ENCODE measurements around the gene NR1D2.

NR1D2 gene

DNA sequence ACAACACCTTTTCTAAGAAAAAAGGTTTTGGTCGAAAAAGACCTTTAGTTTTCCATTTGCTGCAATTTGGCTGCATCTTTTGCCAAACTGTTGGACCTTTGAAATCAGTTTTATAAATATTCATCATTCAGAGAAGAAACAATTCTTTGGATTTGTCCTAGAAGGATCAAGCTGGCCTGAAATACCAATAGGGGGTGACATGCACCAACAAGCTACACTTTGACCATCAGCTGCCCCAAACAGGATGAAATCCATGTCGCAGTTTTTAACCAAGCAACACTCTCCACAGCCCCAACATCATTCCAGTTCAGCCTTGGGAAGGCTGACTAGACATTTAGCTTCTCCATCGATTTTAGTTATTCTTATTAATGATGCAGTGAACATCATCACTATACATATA lies 18.4 kb upstream of the NR1D2 start:
- Histone ChIP-seq H3K27ac (ENCODE audit: low read depth in 2 of 2, low read length in 2 of 2) (no peak overlapping the region), H3K27me3 (ENCODE audit: control insufficient read depth in 2 of 2, insufficient read depth in 2 of 2, low read length in 2 of 2) (no peaks in the 10 kb centered on the region), H3K36me3 (ENCODE audit: control insufficient read depth in 2 of 2, insufficient read depth in 2 of 2, low read length in 2 of 2) (peaks cover 0 to 4% of the 10 kb centered on the region in 2 donors), H3K4me3 (ENCODE audit: low read length in 2 of 2) (no peak overlapping the region), H3K9me3 (ENCODE audit: control insufficient read depth in 2 of 2, low read length in 2 of 2) (no peaks in the 10 kb centered on the region), H3K9ac (ENCODE audit: low read depth in 1 of 2, low read length in 2 of 2) (no peak overlapping the region), H3K4me1 (ENCODE audit: control insufficient read depth in 2 of 2, insufficient read depth in 2 of 2, low read length in 2 of 2) (peaks cover 0 to 3% of the 10 kb centered on the region in 2 donors)

DNA sequence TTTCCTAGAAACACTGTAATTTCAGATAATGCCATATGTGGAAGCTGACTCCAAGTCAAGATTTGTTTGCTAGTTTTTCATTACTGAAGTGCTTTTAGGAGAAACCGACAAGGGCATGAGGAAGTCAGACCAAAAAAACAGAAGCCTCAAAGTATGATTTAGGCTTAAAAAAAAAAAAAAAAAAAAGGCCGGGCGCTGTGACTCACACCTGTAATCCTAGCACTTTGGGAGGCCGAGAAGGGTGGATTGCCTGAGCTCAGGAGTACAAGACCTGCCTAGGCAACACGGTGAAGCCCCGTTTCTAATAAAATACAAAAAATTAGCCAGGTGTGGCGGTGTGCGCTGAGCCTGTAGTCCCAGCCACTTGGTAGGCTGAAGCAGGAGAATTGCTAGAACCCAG lies 16.6 kb upstream of the NR1D2 start:
- H3K9me3 ChIP-seq (ENCODE audit: control insufficient read depth in 2 of 2, low read length in 2 of 2): no peaks in the 10 kb centered on the region
- no peak overlapping the region for H3K27ac ChIP-seq (ENCODE audit: low read depth in 2 of 2, low read length in 2 of 2)
- H3K36me3 ChIP-seq (ENCODE audit: control insufficient read depth in 2 of 2, insufficient read depth in 2 of 2, low read length in 2 of 2): no peaks in the 10 kb centered on the region
- H3K4me1 ChIP-seq (ENCODE audit: control insufficient read depth in 2 of 2, insufficient read depth in 2 of 2, low read length in 2 of 2): peaks cover 0 to 3% of the 10 kb centered on the region in 2 donors
- no peaks in the 10 kb centered on the region for H3K27me3 ChIP-seq (ENCODE audit: control insufficient read depth in 2 of 2, insufficient read depth in 2 of 2, low read length in 2 of 2)
- H3K9ac ChIP-seq (ENCODE audit: low read depth in 1 of 2, low read length in 2 of 2): no peak overlapping the region
- no peak overlapping the region for H3K4me3 ChIP-seq (ENCODE audit: low read length in 2 of 2)

DNA sequence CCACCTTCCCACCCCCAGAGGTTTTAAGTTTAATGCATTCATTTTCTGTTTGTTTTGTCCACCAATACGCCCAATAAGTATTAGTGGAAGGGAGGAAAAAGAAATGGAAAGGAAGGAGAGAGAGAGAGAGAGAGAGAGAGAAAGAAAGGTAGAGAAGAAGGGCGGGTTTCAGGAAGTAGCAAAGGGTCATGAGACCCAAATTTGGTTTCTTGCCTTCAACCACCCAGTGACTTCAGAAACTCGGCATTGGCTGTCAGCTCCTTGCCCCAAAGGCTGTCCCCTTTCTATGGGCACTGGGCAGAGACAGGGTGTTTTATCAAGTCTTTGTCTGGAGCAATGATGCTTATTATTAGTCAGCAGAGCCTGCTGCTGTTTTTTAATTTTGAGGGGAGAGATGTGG lies 13.5 kb upstream of the NR1D2 start:
- Histone ChIP-seq H3K36me3 (ENCODE audit: control insufficient read depth in 2 of 2, insufficient read depth in 2 of 2, low read length in 2 of 2) (no peaks in the 10 kb centered on the region), H3K27me3 (ENCODE audit: control insufficient read depth in 2 of 2, insufficient read depth in 2 of 2, low read length in 2 of 2) (no peaks in the 10 kb centered on the region), H3K9me3 (ENCODE audit: control insufficient read depth in 2 of 2, low read length in 2 of 2) (no peaks in the 10 kb centered on the region), H3K4me1 (ENCODE audit: control insufficient read depth in 2 of 2, insufficient read depth in 2 of 2, low read length in 2 of 2) (peaks cover 0 to 3% of the 10 kb centered on the region in 2 donors), H3K27ac (ENCODE audit: low read depth in 2 of 2, low read length in 2 of 2) (no peak overlapping the region), H3K9ac (ENCODE audit: low read depth in 1 of 2, low read length in 2 of 2) (no peak overlapping the region), H3K4me3 (ENCODE audit: low read length in 2 of 2) (no peak overlapping the region)

DNA sequence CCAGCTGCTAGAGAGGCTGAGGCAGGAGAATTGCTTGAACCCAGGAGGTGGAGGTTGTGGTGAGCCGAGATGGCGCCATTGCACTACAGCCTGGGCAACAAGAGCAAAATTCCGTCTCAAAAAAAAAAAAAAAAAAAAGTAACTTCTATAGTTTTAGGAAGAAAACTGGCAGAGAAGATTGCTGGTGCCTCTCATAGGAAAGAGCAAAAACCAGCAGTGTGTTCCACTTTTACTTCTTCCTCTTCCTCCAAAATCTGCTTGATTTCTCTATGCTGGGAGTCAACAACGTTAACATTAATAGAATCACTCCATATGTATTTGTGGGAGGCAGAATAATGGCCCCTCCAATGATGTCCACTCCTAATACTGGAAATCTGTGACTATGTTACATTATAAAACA lies 12.5 kb upstream of the NR1D2 start:
- no peaks in the 10 kb centered on the region for H3K27me3 ChIP-seq (ENCODE audit: control insufficient read depth in 2 of 2, insufficient read depth in 2 of 2, low read length in 2 of 2)
- H3K36me3 ChIP-seq (ENCODE audit: control insufficient read depth in 2 of 2, insufficient read depth in 2 of 2, low read length in 2 of 2): no peaks in the 10 kb centered on the region
- peaks cover 0 to 3% of the 10 kb centered on the region in 2 donors for H3K4me1 ChIP-seq (ENCODE audit: control insufficient read depth in 2 of 2, insufficient read depth in 2 of 2, low read length in 2 of 2)
- H3K27ac ChIP-seq (ENCODE audit: low read depth in 2 of 2, low read length in 2 of 2): no peak overlapping the region
- H3K9ac ChIP-seq (ENCODE audit: low read depth in 1 of 2, low read length in 2 of 2): no peak overlapping the region
- H3K9me3 ChIP-seq (ENCODE audit: control insufficient read depth in 2 of 2, low read length in 2 of 2): no peaks in the 10 kb centered on the region
- H3K4me3 ChIP-seq (ENCODE audit: low read length in 2 of 2): no peak overlapping the region

DNA sequence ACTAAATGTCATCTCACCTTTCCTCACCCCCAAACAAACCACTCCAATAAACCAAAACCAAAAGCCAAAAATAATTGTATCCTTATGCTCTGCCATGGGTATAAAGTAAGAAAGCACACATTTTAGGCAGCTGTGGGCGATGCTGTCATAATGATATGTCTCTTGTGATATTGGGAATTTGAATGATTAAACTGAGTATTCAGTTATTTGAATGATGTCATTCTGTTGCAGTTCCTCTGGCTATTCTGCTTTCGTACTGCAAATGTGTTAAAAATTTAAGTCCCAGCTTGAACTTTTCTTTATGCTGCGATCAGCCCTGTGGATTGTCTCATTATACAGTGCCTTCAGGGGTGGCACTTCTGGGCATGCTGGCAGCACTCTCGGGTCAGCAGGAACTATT lies 10.8 kb upstream of the NR1D2 start:
- no peaks in the 10 kb centered on the region for H3K4me1 ChIP-seq (ENCODE audit: control insufficient read depth in 2 of 2, insufficient read depth in 2 of 2, low read length in 2 of 2)
- H3K9me3 ChIP-seq (ENCODE audit: control insufficient read depth in 2 of 2, low read length in 2 of 2): no peaks in the 10 kb centered on the region
- no peak overlapping the region for H3K27ac ChIP-seq (ENCODE audit: low read depth in 2 of 2, low read length in 2 of 2)
- H3K9ac ChIP-seq (ENCODE audit: low read depth in 1 of 2, low read length in 2 of 2): no peak overlapping the region
- H3K36me3 ChIP-seq (ENCODE audit: control insufficient read depth in 2 of 2, insufficient read depth in 2 of 2, low read length in 2 of 2): no peaks in the 10 kb centered on the region
- H3K27me3 ChIP-seq (ENCODE audit: control insufficient read depth in 2 of 2, insufficient read depth in 2 of 2, low read length in 2 of 2): no peaks in the 10 kb centered on the region
- H3K4me3 ChIP-seq (ENCODE audit: low read length in 2 of 2): no peak overlapping the region

DNA sequence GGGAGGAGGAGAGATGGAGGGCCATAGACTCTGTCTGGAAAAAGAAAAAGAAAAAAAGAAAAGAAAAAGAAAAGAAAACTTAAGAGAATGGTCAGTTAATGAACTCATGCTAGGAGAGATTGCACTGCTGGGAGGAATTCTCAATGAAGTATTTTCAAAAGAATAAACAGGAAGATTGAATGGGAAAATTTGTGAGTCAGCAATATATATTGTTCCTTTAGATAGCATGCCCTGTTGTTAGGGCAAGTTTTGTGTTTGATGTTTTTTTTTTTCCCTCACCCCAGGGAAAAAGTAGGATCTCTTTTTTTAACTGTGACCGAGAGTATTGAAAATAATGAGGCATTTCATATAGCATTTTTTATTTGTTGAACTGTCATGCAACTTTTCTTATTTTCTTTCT lies 7.8 kb upstream of the NR1D2 start:
- H3K9me3 ChIP-seq (ENCODE audit: control insufficient read depth in 2 of 2, low read length in 2 of 2): no peaks in the 10 kb centered on the region
- H3K27ac ChIP-seq (ENCODE audit: low read depth in 2 of 2, low read length in 2 of 2): no peak overlapping the region
- no peaks in the 10 kb centered on the region for H3K27me3 ChIP-seq (ENCODE audit: control insufficient read depth in 2 of 2, insufficient read depth in 2 of 2, low read length in 2 of 2)
- no peaks in the 10 kb centered on the region for H3K36me3 ChIP-seq (ENCODE audit: control insufficient read depth in 2 of 2, insufficient read depth in 2 of 2, low read length in 2 of 2)
- H3K4me1 ChIP-seq (ENCODE audit: control insufficient read depth in 2 of 2, insufficient read depth in 2 of 2, low read length in 2 of 2): no peaks in the 10 kb centered on the region
- H3K9ac ChIP-seq (ENCODE audit: low read depth in 1 of 2, low read length in 2 of 2): no peak overlapping the region
- H3K4me3 ChIP-seq (ENCODE audit: low read length in 2 of 2): no peak overlapping the region

DNA sequence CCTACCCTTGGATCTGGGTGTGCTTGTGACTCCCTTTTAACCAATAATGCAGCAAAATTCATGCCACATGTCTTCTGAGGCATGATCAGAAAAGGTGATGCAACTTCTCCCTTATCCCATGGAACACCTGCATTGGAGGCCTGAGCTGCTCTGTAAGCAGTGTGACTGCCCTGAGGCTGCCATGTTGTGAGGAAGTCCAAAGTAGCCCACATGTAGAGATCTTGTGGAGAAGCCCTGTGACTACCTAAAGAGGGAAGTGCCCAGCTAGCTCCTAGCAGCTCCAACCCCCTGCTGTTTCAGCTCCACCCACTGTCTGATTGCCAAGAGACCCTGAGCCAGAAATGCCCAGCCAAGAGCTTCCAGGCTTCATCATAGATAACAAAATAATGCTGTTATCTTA lies 6.4 kb upstream of the NR1D2 start:
- H3K4me3 ChIP-seq (ENCODE audit: low read length in 2 of 2): no peak overlapping the region

DNA sequence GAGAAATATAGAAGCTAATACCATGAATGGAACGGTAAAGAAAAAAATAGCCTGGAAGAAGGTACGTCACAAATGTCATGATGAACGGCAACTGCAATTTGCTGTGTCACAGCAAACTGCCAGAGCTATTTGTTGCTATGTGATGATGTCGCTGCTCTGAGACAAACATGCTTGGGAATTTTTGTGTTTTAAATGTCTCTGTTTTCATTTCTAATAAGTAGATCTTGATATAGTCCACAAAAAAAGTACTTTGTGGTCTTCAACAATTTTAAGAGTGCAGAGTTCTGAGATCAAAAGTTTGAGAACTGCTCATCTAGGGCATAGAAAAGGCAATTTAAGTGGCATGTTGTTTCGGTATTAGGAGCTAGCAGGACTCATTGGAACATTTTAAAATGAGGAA lies 4.3 kb upstream of the NR1D2 start:
- Histone ChIP-seq H3K9ac (ENCODE audit: low read depth in 1 of 2, low read length in 2 of 2) (no peak overlapping the region), H3K4me3 (ENCODE audit: low read length in 2 of 2) (no peak overlapping the region), H3K4me1 (ENCODE audit: control insufficient read depth in 2 of 2, insufficient read depth in 2 of 2, low read length in 2 of 2) (peaks cover 0 to 5% of the 10 kb centered on the region in 2 donors), H3K27ac (ENCODE audit: low read depth in 2 of 2, low read length in 2 of 2) (no peak overlapping the region), H3K36me3 (ENCODE audit: control insufficient read depth in 2 of 2, insufficient read depth in 2 of 2, low read length in 2 of 2) (no peaks in the 10 kb centered on the region), H3K27me3 (ENCODE audit: control insufficient read depth in 2 of 2, insufficient read depth in 2 of 2, low read length in 2 of 2) (peaks cover 0 to 2% of the 10 kb centered on the region in 2 donors), H3K9me3 (ENCODE audit: control insufficient read depth in 2 of 2, low read length in 2 of 2) (no peaks in the 10 kb centered on the region)

More for the DNA sequence above, 6.4 kb upstream of the NR1D2 start:
- H3K4me1 ChIP-seq (ENCODE audit: control insufficient read depth in 2 of 2, insufficient read depth in 2 of 2, low read length in 2 of 2): no peaks in the 10 kb centered on the region
- peaks cover 0 to 2% of the 10 kb centered on the region in 2 donors for H3K27me3 ChIP-seq (ENCODE audit: control insufficient read depth in 2 of 2, insufficient read depth in 2 of 2, low read length in 2 of 2)
- H3K27ac ChIP-seq (ENCODE audit: low read depth in 2 of 2, low read length in 2 of 2): no peak overlapping the region
- H3K9ac ChIP-seq (ENCODE audit: low read depth in 1 of 2, low read length in 2 of 2): no peak overlapping the region
- no peaks in the 10 kb centered on the region for H3K9me3 ChIP-seq (ENCODE audit: control insufficient read depth in 2 of 2, low read length in 2 of 2)
- no peaks in the 10 kb centered on the region for H3K36me3 ChIP-seq (ENCODE audit: control insufficient read depth in 2 of 2, insufficient read depth in 2 of 2, low read length in 2 of 2)

DNA sequence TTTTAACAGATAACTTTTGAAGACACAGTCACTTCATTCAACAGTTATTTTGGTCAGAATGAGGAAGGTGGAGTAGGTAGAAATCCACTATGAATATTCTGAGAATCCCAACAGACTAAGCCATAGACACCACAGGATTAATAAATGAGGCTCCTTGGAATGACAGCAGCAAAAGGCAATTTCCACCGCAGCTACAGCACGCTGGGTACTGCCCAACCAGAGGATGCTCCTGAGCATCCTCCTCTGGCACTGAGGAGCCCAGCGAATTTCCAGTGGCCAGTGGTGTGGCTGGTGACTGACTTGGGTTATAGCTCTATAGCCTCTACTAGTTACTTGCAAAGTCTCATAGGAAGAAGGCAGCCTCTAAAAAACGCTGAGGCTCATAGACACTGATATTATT lies 3.6 kb upstream of the NR1D2 start:
- H3K9ac ChIP-seq (ENCODE audit: low read depth in 1 of 2, low read length in 2 of 2): no peak overlapping the region
- H3K27me3 ChIP-seq (ENCODE audit: control insufficient read depth in 2 of 2, insufficient read depth in 2 of 2, low read length in 2 of 2): peaks cover 0 to 2% of the 10 kb centered on the region in 2 donors
- no peak overlapping the region for H3K4me3 ChIP-seq (ENCODE audit: low read length in 2 of 2)
- no peaks in the 10 kb centered on the region for H3K9me3 ChIP-seq (ENCODE audit: control insufficient read depth in 2 of 2, low read length in 2 of 2)
- no peaks in the 10 kb centered on the region for H3K36me3 ChIP-seq (ENCODE audit: control insufficient read depth in 2 of 2, insufficient read depth in 2 of 2, low read length in 2 of 2)
- peaks cover under 1 to 6% of the 10 kb centered on the region in 2 donors for H3K4me1 ChIP-seq (ENCODE audit: control insufficient read depth in 2 of 2, insufficient read depth in 2 of 2, low read length in 2 of 2)
- H3K27ac ChIP-seq (ENCODE audit: low read depth in 2 of 2, low read length in 2 of 2): no peak overlapping the region

DNA sequence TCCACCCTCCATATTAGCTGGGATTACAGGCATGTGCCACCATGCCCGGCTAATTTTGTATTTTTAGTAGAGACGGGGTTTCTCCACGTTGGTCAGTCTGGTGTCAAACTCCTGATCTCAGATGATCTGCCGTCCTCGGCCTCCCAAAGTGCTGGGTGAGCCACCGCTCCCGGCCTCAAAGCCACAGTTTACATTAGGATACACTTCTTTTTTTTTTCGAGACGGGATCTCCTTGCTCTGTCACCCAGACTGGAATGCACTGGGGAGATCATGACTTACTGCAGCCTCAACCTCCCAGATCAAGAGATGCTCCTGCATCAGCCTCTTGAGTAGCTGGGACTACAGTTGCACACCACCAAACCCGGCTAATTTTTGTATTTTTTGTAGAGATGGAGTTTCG lies 2.5 kb upstream of the NR1D2 start:
- Histone ChIP-seq H3K27ac (ENCODE audit: low read depth in 2 of 2, low read length in 2 of 2) (no peak overlapping the region), H3K36me3 (ENCODE audit: control insufficient read depth in 2 of 2, insufficient read depth in 2 of 2, low read length in 2 of 2) (no peaks in the 10 kb centered on the region), H3K4me3 (ENCODE audit: low read length in 2 of 2) (no peak overlapping the region), H3K9me3 (ENCODE audit: control insufficient read depth in 2 of 2, low read length in 2 of 2) (no peaks in the 10 kb centered on the region), H3K27me3 (ENCODE audit: control insufficient read depth in 2 of 2, insufficient read depth in 2 of 2, low read length in 2 of 2) (peaks cover 0 to 2% of the 10 kb centered on the region in 2 donors), H3K4me1 (ENCODE audit: control insufficient read depth in 2 of 2, insufficient read depth in 2 of 2, low read length in 2 of 2) (peaks cover 6 to 16% of the 10 kb centered on the region in 2 donors), H3K9ac (ENCODE audit: low read depth in 1 of 2, low read length in 2 of 2) (no peak overlapping the region)
